ENCODE measurements around the gene POLD2. TPM values are rescaled to one million over a fixed set of nuclear protein-coding genes. Genes with fewer than 3 reads are reported as not detected.
A peak's percentile ranks its signal among the peaks of the same experiment; 100 is the strongest.

The POLD2 gene
- total and polyA plus RNA-seq, 2 of the 8 experiments (the other 6 are each of a cell fraction or from before 2014, with no cell fraction given), result 148 to 214 TPM

DNA sequence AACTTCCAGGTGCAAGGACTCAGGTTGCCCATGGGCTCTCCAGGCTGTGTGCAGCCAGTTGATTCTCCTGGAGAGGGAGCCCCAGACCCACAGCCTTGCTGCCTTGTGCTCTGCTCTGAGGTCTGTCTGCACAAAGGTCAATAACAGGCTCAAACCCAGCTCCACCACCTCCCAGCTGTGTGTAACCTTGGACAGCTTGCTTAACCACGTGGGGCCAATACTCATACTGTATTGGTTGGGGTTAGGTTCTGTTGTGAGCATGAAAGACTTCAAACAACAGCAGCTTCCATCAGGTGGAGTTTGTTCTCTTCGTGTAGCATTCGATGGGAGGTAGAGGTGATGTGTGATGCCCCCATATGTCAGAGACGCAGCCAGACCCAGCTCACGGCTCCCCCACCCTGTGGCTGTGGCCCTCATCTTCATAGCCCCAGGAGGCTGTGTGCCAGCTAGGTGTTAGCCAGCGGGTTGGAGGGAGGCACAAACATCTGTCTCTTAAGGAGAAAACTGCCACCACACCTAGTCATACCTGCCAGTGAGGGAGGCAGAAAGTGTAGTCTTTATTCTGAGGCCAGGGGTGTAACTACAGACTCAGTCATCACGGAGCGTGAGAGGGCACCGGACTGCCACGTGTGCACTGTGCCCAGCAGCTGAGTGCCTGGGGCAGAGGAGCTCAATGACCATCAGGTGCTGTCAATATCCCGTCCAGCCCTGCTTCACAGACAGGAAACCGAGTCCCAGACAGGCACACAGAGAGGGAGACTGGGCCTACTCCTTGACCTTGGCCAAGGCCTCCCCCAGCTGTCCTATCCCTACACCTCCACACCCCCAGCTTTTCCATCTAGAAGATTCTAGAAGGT is 8.1 kb upstream of the POLD2 start (continued):
- TF ChIP-seq SAP30 (IDR thresholded peaks at IDR 0.05; ENCODE audit: insufficient read depth, insufficient replicate concordance, low read length) (no peak), JUND (IDR thresholded peaks at IDR 0.05; ENCODE audit: low read length) (no peak), CTBP2 (IDR thresholded peaks at IDR 0.05; ENCODE audit: borderline replicate concordance, insufficient read depth, insufficient read length, low read length) (no peak), POLR2A (IDR thresholded peaks at IDR 0.05; ENCODE audit: control extremely low read depth in 1 of 2, low read depth in 2 of 2, low read length in 2 of 2) (no peak), EZH2 (IDR thresholded peaks at IDR 0.05; ENCODE audit: low read depth, low read length, severe bottlenecking) (no peak), BRCA1 (IDR thresholded peaks at IDR 0.05; ENCODE audit: low read depth, low read length) (no peak), SUZ12 (IDR thresholded peaks at IDR 0.05; ENCODE audit: low read length) (no peak), POU5F1 (IDR thresholded peaks at IDR 0.05; ENCODE audit: low read depth, low read length) (no peak), KDM4A (IDR thresholded peaks at IDR 0.05; ENCODE audit: low read depth, low read length, severe bottlenecking) (no peak)
- TF ChIP-seq, protein P1, sequence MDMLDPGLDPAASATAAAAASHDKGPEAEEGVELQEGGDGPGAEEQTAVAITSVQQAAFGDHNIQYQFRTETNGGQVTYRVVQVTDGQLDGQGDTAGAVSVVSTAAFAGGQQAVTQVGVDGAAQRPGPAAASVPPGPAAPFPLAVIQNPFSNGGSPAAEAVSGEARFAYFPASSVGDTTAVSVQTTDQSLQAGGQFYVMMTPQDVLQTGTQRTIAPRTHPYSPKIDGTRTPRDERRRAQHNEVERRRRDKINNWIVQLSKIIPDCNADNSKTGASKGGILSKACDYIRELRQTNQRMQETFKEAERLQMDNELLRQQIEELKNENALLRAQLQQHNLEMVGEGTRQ (IDR thresholded peaks at IDR 0.05; ENCODE audit: low read length), result peak; percentile 23; the same call in 1 of the 2 replicates

Measured in H1 (cell line).